Aorta (tissue), 5 donors: ENCODE data around the gene MAPT. TPM values are rescaled to one million over a fixed set of nuclear protein-coding genes. Genes with fewer than 3 reads are reported as not detected.
A peak's percentile ranks its signal among the peaks of the same experiment; 100 is the strongest.

ENCODE experiments used
- ATAC-seq: fragments of 200-7000 bp; cut with Tn5 transposase; one replicate; pipeline ENCODE4 v1.9.1; 2022; ENCODE audit warnings: moderate library complexity; ENCODE audit not compliant: low FRiP score
- DNase-seq, 2 donors: peaks; one replicate each; pipeline ENCODE4 v3.0.0-alpha.2; 2020
- H3K27ac ChIP-seq, 2 donors: one replicate each; pipeline ENCODE4 v1.5.1; 2013; ENCODE audit warnings: low read length in 2 of 2, mild to moderate bottlenecking in 2 of 2, moderate library complexity in 2 of 2, control low read depth in 1 of 2, inconsistent platforms in 1 of 2, low read depth in 1 of 2
- H3K27me3 ChIP-seq, 2 donors: one replicate each; pipeline ENCODE4 v1.6.1; 2013; ENCODE audit warnings: control low read depth in 1 of 2, low read length in 1 of 2, mild to moderate bottlenecking in 1 of 2, moderate library complexity in 1 of 2; ENCODE audit not compliant: insufficient read depth in 2 of 2, control insufficient read depth in 1 of 2
- H3K36me3 ChIP-seq, 2 donors: one replicate each; pipeline ENCODE4 v1.6.1; 2013; ENCODE audit warnings: control low read depth in 1 of 2, low read length in 1 of 2, mild to moderate bottlenecking in 1 of 2; ENCODE audit not compliant: insufficient read depth in 2 of 2, control insufficient read depth in 1 of 2
- H3K4me1 ChIP-seq, 2 donors: one replicate each; pipeline ENCODE4 v1.6.1; 2013; ENCODE audit warnings: low read length in 2 of 2, control low read depth in 1 of 2, mild to moderate bottlenecking in 1 of 2, moderate library complexity in 1 of 2; ENCODE audit not compliant: insufficient read depth in 2 of 2, control insufficient read depth in 1 of 2
- H3K4me3 ChIP-seq, 2 donors: one replicate each; pipeline ENCODE4 v1.5.1; 2013; ENCODE audit warnings: low read length in 2 of 2, control low read depth in 1 of 2, mild to moderate bottlenecking in 1 of 2
- H3K9me3 ChIP-seq: one replicate; pipeline ENCODE4 v1.6.1; 2013; ENCODE audit warnings: mild to moderate bottlenecking, low read length; ENCODE audit not compliant: control insufficient read depth
- WGBS, 2 donors: extraction: QIAGEN DNeasy Blood & Tissue Kit; methylation state at CpG; one replicate each; pipeline ENCODE4 v1.1.7; 2013; 5-methylcytosine and 5-hydroxymethylcytosine counted together
- intact Hi-C, 2 donors: fragments of 100-400 bp; cut with DNase I; formaldehyde crosslinking; loops; one replicate each; pipeline versions ENCODE4 v1.14.2 to v1.15.0; 2022
- polyA plus RNA-seq, 2 donors: library from polyadenylated mRNA; stranded (reverse); fragments of 200-250 nt; gene quantifications; one replicate each; pipeline ENCODE4 v1.2.3, GENCODE V29; 2013
- total RNA-seq, 2 donors: library from RNA; stranded (reverse); fragmentation: NEBNext Ultra II Directional; extraction: Animal tissue kit (Norgen Biotek cat#: 25700); gene quantifications; one replicate each; pipeline ENCODE4 v1.2.1, GENCODE V29; 2021
- donor health status: healthy with polysubstance abuse.
- donor health status: Bipolar disorder and iron deficiency.
- donor health status: DM: no; HTN: no; CAD: no.
- donor health status: DM: no; HTN: no; CAD: no.
- donor health status: DM: yes; HTN: yes; CAD: no.

The MAPT gene
- total and polyA plus RNA-seq, 4 donors, result 0.13 to 3.9 (median 0.90) TPM

DNA sequence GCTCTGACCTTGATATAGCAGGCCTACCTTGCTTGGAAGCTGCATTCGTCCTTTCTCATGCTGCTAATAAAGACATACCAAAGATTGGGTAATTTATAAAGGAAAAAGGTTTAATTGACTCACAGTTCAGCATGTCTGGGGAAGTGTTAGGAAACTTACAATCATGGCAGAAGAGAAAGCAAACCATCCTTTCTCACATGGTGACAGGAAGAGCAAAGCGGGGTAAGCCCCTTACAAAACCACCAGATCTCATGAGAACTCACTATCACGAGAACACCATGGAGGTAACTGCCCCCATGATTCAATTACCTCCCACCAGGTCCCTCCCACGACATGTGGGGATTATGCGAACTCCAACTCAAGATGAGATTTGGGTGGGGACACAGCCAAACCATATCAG lies 6.0 kb upstream of the MAPT start:
- Histone ChIP-seq H3K4me1 (no peaks in the 10 kb centered on the region), H3K27ac (no peak overlapping the region), H3K4me3 (no peak overlapping the region), H3K27me3 (no peaks in the 10 kb centered on the region), H3K36me3 (no peaks in the 10 kb centered on the region), H3K9me3 (peaks cover 2% of the 10 kb centered on the region)
- 46 to 53% methylated on average over 5 of the region's 5 CpGs for WGBS, 2 donors
- intact Hi-C loops, result no loop called here
- no peak for ATAC-seq
- no peak for DNase-seq

DNA sequence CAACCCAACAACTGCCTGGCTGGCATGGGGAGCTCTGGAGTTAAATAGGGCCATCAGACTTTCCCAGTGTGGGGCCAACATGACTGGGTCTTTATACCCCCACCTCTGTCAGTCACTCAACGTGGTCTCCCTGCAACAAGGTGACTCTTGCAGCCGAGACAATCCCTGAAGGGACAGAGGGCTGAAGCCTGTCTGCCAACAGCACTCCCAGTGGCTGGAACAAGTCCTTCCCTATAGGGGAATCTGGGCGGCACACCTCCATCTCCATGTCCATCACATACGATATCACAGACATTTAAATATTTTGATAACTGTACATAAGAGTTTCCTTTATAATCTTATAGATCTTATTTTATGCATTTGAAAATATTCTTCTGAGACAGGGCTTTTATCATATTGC lies 4.8 kb upstream of the MAPT start:
- no peaks in the 10 kb centered on the region for H3K4me1 ChIP-seq
- DNase-seq, result no peak
- no peak overlapping the region for H3K27ac ChIP-seq
- no peaks in the 10 kb centered on the region for H3K36me3 ChIP-seq
- ATAC-seq, result no peak
- no peak overlapping the region for H3K4me3 ChIP-seq
- no peaks in the 10 kb centered on the region for H3K27me3 ChIP-seq
- 31 to 41% methylated on average over 4 of the region's 4 CpGs for WGBS, 2 donors
- intact Hi-C loops, result no loop called here
- no peaks in the 10 kb centered on the region for H3K9me3 ChIP-seq

DNA sequence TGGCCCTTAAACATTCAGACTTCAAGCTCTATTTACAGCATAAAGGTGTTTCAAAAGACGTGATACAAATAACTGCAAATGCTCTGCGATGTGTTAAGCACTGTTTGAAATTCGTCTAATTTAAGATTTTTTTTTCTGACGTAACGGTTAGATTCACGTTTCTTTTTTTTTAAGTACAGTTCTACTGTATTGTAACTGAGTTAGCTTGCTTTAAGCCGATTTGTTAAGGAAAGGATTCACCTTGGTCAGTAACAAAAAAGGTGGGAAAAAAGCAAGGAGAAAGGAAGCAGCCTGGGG lies 681 bp upstream of the MAPT start:
- Histone ChIP-seq H3K4me3 (peak overlapping the region; percentile 2 to 37), H3K27ac (no peak overlapping the region), H3K36me3 (no peaks in the 10 kb centered on the region), H3K4me1 (no peaks in the 10 kb centered on the region), H3K9me3 (no peaks in the 10 kb centered on the region), H3K27me3 (no peaks in the 10 kb centered on the region)
- WGBS, 2 donors, result 30 to 35% methylated on average over 7 of the region's 7 CpGs
- no peak for ATAC-seq
- DNase-seq, result no peak
- intact Hi-C loops, result loop anchor here (10.0 kb wide), 1 partner anchor 51 kb away; no protein-coding TSS in a partner anchor

DNA sequence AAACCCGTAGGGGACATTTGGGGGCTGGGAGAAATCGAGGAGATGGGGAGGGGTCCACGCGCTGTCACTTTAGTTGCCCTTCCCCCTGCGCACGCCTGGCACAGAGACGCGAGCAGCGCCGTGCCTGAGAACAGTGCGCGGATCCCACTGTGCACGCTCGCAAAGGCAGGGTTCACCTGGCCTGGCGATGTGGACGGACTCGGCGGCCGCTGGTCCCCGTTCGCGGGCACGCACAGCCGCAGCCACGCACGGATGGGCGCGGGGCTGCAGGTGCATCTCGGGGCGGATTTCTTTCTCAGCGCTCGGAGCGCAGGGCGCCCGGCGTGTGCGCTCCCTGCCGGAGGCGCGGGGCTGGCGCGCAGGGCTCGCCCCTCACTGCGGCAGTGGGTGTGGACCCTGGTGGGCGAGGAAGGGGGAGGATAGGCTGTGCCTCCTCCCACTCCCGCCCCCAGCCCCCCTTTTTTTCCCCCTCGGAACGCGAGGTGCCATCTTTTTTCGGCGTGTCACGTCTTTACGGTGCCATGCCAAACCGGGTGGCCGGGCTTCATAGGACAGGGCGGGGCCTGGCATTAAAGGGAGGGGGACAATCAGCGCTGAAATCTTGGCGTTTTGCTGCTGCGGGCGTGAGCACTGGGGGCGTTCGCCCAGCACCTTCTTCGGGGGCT lies 1.1 kb downstream of the MAPT start:
- intact Hi-C loops, result loop anchor here (10.0 kb wide), 1 partner anchor 49 kb away; no protein-coding TSS in a partner anchor
- Histone ChIP-seq H3K27ac (no peak overlapping the region), H3K36me3 (no peaks in the 10 kb centered on the region), H3K27me3 (no peaks in the 10 kb centered on the region), H3K4me1 (no peaks in the 10 kb centered on the region), H3K4me3 (peak overlapping the region in 1 of 2 donors; percentile 68), H3K9me3 (no peaks in the 10 kb centered on the region)
- WGBS, 2 donors, result 1% methylated on average over 60 to 63 of the region's 63 CpGs
- no peak for ATAC-seq
- DNase-seq, result peak in 1 of 2 donors; percentile 74

DNA sequence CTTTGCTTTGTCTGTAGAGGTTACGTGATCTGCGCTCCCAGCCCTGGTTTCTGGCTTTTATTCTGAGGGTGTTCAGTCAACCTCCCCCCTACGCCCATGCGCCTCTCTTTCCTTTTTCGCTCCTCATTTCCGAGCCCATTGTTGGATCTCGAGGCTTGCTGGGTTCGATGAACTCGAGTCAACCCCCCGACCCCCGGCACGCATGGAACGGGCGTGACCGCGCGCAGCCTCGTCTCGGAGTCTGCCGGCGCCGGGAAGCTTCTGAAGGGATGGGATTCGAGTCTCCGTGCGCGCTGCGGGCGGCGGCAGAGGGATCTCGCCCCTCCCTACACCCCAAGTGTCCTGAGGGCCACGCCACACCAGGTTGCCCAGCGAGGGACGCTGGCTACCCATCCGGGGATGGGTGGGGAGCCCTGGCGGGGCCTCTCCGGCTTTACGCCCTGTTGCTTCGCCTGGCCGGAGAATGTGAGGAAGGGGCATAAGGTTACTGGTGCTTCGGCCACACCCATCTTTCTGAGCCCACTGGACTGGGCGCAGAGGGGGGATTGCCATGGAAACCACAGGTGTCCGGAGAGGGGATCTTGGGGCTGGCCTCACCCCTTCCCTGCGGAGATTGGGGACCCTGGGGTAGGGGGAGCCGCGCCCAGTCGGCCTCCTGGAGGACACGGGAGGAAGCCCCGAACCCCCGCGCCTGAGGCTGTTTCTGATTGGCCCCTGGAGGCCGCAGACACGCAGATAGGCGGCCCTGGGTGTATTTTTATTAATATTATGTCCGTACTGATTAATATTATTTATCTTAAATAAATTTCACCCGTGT lies 1.8 kb downstream of the MAPT start:
- ATAC-seq, result no peak
- Histone ChIP-seq H3K4me3 (peak overlapping the region in 1 of 2 donors; percentile 68), H3K36me3 (no peaks in the 10 kb centered on the region), H3K27me3 (no peaks in the 10 kb centered on the region), H3K9me3 (no peaks in the 10 kb centered on the region), H3K27ac (no peak overlapping the region), H3K4me1 (no peaks in the 10 kb centered on the region)
- 4 to 6% methylated on average over 52 to 55 of the region's 55 CpGs for WGBS, 2 donors
- DNase-seq, result peak in 1 of 2 donors; percentile 73
- intact Hi-C loops, result loop anchor here (10.0 kb wide), 1 partner anchor 49 kb away; no protein-coding TSS in a partner anchor

DNA sequence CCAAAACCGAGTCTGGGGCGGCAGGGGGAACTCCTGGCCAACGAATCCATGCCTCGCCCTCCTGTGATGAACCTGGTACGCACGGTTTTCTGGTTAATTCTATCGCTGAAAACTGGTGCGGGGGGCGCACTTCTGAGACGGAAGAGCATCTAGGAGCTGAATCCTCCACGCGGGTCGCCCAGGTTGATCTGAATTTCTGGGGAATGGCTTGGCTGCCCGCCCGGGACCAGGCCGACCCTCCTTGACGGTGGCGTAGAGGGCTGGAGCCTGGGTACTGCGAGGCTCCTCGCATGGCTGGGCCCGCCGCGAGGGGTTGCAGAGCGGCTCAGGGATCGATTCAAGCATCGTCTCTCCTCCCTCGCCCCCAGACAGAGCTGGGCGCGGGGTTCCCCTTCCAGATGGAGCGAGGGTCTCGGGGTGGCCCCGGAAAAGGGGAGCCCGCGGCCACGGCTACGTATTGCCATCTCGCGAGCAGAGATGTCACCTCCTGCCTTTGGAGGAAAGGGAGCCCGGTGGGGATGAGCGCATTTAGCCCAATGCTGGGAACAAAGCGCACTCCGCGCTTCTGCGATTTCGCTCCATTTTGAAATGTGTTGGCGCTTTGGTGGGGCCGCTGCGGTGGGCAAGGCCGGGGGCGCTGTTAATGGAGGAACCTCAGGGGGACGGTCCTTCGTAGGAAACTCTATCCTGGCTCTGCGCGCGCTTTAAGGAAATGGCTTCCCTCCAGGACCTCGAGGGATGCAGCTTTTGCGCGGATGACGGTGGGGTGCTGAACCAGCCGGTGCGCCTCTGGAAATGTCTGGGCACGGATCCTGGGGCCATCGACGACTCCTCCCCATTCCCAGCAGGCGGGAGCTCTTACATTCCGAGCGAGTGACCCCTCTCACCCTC lies 2.7 kb downstream of the MAPT start:
- Histone ChIP-seq H3K27me3 (no peaks in the 10 kb centered on the region), H3K27ac (no peak overlapping the region), H3K36me3 (no peaks in the 10 kb centered on the region), H3K9me3 (no peaks in the 10 kb centered on the region), H3K4me1 (no peaks in the 10 kb centered on the region), H3K4me3 (no peak overlapping the region)
- DNase-seq, result no peak
- 2 to 4% methylated on average over 66 to 67 of the region's 67 CpGs for WGBS, 2 donors
- no peak for ATAC-seq
- intact Hi-C loops, result loop anchor here (10.0 kb wide), 1 partner anchor 48 kb away; no protein-coding TSS in a partner anchor

DNA sequence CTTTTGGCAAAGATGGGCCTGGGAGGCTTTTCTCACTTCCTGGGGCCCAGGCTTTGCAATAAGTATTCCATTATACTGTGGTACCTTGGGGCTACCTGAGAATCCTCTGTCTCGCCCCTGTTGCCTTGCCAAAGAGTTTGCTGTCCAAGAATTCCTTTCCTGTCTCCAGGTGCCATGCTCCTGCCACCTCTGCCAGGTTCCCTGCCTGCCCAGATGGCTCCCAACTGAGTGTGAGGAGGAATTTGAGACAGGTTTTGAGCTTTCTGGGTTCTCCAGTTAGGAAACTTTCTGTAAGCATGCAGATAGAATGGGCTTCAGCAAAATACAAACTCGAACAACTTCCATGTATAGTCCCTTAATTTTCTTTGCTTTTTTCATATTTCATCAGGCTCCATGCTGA lies 5.8 kb downstream of the MAPT start:
- no peaks in the 10 kb centered on the region for H3K27me3 ChIP-seq
- WGBS, 2 donors, result 75 to 82% methylated on average over 2 of the region's 2 CpGs
- intact Hi-C loops, result no loop called here
- no peak overlapping the region for H3K27ac ChIP-seq
- DNase-seq (no peak), ATAC-seq (no peak)
- no peak overlapping the region for H3K4me3 ChIP-seq
- no peaks in the 10 kb centered on the region for H3K4me1 ChIP-seq
- H3K9me3 ChIP-seq, result no peaks in the 10 kb centered on the region
- no peaks in the 10 kb centered on the region for H3K36me3 ChIP-seq

DNA sequence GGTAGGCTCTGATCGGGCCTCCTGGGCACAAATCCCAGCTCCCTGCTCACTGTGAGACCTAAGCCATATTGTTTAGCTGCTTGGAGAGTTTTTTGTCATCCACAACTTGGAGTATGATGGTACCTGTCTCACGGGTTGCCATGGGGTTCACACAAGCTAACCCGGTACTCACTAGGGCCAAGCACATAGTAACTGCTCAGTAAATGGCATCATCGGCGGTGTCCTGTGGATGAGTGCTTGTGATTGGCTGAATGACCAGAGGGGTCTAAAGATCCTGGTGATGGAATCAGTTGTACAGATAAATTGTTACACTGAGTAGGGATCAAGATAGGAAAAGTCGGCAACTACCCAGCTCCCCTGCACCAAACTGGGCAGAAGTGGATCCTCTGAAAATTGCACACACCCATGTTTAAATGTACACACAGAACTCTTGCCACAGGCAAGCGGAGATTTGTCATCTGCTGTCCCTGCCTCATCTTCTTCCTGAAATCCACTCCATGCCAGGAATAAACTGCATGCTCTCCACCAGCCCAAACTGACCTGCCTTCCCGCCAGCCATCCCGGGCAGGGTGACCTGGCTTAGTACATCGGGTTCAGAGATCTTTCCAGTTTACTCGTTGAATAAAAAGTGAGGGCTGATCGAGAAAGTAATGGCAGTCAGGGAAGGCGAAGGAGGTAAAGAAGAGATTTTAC lies 6.5 kb downstream of the MAPT start:
- no peak for DNase-seq
- 92 to 93% methylated on average over 13 of the region's 13 CpGs for WGBS, 2 donors
- H3K4me1 ChIP-seq, result no peaks in the 10 kb centered on the region

More for the DNA sequence above, 6.5 kb downstream of the MAPT start:
- Histone ChIP-seq H3K36me3 (no peaks in the 10 kb centered on the region), H3K9me3 (no peaks in the 10 kb centered on the region), H3K27me3 (no peaks in the 10 kb centered on the region), H3K4me3 (no peak overlapping the region), H3K27ac (no peak overlapping the region)
- intact Hi-C loops, result no loop called here
- no peak for ATAC-seq
